ENCODE measurements around the gene FARP1.

Gene FARP1

DNA sequence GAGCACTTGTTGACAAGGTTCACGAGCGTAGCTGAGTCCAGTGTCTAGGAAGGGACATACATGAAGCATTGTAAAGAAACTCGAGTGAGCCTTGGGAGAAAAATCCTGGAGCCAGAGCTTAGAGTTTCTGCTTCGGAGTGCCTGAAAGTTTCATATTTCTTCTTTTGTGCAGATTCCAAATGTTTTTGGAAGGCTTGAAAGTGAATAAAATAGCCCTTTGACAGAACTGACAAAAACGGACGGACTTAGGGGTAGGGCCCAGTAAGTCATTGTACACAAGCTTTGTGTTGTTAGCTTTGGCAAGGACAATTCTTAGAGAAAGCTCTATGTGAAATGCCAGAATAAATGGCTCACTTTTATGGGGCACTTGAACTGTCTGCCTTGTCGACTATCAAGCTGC, 31.4 kb downstream of the FARP1 start:
- TF ChIP-seq GATA3 (IDR thresholded peaks at IDR 0.05; ENCODE audit: low read depth, low read length) (no peak), GATA2 (IDR thresholded peaks at IDR 0.05; ENCODE audit: low read depth, low read length) (no peak)

DNA sequence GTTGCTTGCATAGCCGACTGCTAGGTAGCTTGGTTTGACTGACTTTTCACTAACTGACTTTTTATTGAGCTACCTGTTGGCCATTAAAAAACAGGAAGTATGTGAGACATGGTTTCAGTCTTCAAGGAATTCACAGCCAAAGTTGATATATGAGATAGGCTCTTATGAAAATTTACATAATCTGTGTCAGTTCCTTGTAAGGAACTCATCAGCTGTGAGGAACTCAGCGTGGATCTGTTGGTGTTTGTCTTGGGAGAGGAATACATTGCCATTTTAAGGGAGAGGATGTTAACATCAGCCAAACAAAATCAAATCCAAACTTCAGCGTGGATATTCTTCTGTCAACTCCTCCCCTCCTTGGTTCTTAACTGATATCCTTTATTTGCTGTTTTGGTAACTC, 32.1 kb downstream of the FARP1 start:
- TF ChIP-seq GATA2 (IDR thresholded peaks at IDR 0.05; ENCODE audit: low read depth, low read length) = no peak
- TF ChIP-seq GATA3 (IDR thresholded peaks at IDR 0.05; ENCODE audit: low read depth, low read length) = no peak

DNA sequence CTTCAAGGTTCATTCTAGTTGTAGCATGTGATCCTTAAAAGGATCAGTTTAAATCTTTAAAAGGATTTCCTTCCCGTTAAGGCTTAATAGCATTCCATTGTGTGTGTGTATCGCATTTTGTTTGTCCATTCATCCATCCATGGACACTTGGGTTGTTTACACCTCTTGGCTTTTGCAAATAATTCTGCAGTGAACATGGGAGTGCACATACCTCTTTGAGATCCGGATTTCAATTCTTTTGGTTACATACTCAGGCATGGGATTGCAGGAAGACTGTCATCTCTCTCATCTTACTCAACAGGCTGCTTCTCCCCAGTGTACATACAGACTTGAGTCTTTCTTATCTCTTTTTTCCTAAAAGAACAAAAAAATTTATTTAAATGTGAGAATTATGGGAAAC, 32.9 kb downstream of the FARP1 start:
- TF ChIP-seq GATA2 (IDR thresholded peaks at IDR 0.05; ENCODE audit: low read depth, low read length) = no peak
- no peak for TF ChIP-seq GATA3 (IDR thresholded peaks at IDR 0.05; ENCODE audit: low read depth, low read length)

DNA sequence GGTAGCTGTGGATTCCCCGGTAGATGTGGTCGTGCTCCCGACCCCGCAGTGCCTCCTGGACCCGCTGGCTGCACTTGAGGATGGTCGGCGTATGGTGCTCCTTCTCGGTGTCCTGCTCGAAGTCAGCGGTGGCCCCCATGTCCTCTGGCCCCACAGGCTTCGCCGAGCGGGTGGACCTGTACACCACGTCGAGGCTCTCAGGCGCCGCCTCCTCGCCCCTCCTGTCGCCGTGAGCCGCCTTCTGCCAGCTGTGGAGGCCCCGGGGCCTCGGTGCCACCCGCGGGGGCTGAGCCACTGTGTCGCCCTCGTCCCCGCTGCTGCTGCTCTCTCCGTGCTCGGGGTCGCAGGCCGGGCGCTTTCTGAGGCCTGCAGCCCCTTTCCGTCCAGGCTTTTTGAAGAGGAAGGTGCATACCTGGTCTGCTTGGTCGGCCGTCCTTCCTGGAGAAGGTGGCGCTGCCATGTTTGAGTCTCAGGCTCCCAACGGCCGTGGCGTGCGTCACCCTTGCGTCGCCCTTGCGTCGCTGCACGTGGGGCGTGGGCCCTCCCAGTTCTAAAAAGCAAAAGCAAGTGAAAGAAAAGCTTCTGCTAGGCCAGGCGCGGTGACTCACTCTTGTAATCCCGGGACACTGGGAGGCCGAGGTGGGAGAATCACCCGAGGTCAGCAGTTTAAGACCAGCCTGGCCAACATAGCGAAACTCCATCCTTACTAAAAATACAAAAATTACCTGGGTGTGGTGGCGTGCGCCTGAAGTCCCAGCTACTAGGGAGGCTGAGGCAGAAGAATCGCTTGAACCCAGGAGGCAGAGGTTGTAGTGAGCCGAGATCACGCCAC, 34.1 kb downstream of the FARP1 start, which contains the start of gene RNF113B:
TSS of gene RNF113B (minus strand) at position 493 of the 832 bp plus-strand sequence. CDS start at position 460, 33 bp downstream.
- TF ChIP-seq GATA3 (IDR thresholded peaks at IDR 0.05; ENCODE audit: low read depth, low read length) (no peak), GATA2 (IDR thresholded peaks at IDR 0.05; ENCODE audit: low read depth, low read length) (no peak)

DNA sequence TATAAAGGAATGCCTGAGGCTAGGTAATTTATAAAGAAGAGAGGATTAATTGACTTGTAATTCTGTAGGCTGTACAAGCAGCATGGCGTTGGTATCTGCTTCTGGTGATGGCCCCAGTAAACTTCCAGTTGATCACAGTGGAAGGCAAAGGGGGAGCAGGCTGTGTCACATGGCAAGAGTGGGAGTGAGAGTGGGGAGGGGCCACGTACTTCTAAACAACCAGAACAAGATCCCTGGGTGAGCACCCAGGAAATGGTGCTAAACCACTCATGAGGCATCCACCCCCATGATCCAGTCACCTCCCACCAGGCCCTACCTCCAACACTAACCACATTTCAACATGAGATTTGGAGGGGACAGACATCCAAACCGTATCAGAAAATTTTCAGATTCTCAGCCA, 37.2 kb downstream of the FARP1 start:
- TF ChIP-seq GATA2 (IDR thresholded peaks at IDR 0.05; ENCODE audit: low read depth, low read length) (no peak), GATA3 (IDR thresholded peaks at IDR 0.05; ENCODE audit: low read depth, low read length) (no peak)

DNA sequence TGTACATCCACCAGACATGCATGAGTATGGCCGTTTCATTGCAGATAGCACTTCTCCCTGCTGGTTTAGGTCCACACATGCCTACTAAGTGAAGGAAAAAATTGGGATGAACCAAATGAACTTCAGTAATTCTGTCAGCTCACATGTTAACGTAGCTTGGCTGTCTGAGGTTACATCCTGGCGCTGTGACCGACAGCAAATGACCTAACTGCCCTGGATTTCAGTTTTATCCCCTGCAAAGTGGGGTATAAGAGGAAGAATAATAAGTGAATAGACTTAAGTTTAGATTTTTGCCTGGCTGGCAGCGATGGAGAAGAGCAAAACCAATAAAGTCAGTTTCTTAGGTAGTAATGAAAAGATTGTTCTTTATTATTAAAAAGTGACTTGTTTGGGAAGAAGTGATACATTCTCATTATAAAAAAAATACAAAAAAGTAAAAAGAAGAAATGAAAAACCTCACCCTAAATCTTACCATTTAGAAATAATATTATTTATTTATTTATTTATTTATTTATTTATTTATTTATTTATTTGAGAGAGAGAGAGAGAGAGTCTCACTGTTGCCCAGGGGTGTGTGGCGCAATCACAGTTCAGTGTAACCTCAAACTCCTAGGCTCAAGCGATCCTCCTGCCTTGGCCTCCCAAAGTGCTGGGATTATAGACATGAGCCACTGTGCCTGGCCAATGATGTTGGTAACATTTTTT, 38.4 kb downstream of the FARP1 start:
- no peak for TF ChIP-seq GATA3 (IDR thresholded peaks at IDR 0.05; ENCODE audit: low read depth, low read length)
- no peak for TF ChIP-seq GATA2 (IDR thresholded peaks at IDR 0.05; ENCODE audit: low read depth, low read length)

DNA sequence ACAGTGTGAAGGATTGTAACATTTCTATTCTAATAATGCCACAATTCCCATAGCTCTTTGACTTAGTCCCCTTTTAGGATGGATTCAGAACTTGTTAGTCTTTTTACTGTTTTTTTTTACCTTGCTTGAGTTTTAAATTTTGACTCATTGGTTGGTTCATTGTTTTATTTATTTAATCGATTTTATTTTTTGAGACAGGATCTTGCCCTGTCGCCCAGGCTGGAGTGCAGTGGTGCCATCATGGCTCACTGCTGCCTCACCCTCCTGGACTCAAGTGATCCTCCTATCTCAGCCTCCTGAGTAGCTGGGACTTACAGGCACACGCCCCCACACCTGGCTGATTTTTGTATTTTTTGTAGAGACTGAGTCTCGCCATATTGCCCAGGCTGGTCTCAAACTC, 39.3 kb downstream of the FARP1 start:
- TF ChIP-seq GATA3 (IDR thresholded peaks at IDR 0.05; ENCODE audit: low read depth, low read length) = no peak
- TF ChIP-seq GATA2 (IDR thresholded peaks at IDR 0.05; ENCODE audit: low read depth, low read length) = no peak

DNA sequence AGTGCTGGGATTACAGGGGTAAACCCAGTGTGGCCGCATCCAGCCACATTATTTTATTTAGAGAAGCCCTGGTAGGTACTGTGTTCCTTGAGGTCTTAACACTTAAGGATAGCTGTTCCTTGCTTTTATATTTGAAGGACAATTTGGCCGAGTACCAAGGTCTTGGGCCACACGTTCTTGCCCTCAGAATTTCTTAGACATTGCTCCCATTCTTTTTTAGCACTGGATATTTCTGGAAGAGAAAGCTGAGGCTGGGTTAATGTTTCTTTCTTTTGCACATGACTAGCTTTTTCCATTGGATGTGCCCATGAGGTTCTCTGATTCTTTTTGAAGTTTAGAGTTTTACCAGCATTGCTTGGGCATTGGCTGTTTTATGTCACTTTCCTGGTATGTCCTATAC, 39.7 kb downstream of the FARP1 start:
- no peak for TF ChIP-seq GATA3 (IDR thresholded peaks at IDR 0.05; ENCODE audit: low read depth, low read length)
- no peak for TF ChIP-seq GATA2 (IDR thresholded peaks at IDR 0.05; ENCODE audit: low read depth, low read length)

DNA sequence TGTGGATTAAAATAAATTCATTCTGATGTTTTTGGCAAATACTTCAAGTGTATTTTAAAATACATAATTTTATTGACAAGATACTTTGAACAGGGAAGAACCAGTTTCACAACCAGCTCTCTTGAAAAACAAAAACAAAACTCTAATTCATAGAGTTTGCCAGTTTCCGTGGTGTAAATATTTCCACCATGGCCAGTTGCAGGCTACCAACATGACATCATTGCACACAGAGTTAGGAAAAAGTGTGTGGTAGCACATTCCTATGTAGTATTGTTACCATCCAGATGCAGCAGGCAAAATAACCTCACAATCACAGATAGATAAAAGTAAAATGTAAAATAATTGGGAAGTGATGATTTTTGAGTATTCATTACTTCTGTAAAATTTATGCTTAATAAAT, 41.9 kb downstream of the FARP1 start:
- no peak for TF ChIP-seq GATA3 (IDR thresholded peaks at IDR 0.05; ENCODE audit: low read depth, low read length)
- TF ChIP-seq GATA2 (IDR thresholded peaks at IDR 0.05; ENCODE audit: low read depth, low read length) = no peak

DNA sequence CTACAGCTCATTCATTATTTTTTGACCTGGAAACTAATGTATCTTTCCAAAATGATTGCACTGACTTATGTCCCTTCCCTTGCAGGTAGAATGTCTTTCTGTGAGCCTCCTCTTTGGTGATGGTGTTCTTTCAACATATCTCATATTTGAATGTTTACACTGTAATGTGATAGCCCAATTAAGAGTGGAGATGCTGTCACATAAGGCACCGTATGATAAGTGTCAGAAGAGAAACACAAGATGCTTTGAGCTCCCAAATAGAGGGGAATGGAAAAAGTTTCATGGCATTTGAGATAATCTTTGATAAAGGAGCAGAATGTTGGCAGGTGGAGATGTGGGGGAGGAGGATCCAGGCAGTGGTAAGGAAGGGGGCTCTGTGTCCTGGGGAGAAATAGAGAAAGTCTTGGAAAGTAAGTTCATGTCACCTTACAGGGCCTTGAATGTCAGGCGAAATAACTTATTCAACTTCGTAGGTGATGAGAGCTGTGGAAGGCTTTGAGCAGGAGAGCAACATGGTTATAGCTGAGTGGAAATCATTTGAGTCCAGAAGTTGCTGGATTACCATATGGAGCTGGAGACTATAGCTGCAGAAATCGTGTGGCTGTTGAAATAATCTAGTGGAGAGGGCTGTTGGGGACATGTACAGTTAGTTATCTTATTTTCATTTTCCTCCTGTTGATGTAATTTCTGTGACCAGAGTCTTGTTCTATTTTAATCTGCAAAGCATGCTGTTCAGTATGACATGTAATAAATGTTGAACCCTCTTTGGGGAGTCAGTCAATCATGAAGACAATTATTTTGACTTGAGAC, 44.5 kb downstream of the FARP1 start:
- TF ChIP-seq GATA3 (IDR thresholded peaks at IDR 0.05; ENCODE audit: low read depth, low read length) (no peak), GATA2 (IDR thresholded peaks at IDR 0.05; ENCODE audit: low read depth, low read length) (no peak)

DNA sequence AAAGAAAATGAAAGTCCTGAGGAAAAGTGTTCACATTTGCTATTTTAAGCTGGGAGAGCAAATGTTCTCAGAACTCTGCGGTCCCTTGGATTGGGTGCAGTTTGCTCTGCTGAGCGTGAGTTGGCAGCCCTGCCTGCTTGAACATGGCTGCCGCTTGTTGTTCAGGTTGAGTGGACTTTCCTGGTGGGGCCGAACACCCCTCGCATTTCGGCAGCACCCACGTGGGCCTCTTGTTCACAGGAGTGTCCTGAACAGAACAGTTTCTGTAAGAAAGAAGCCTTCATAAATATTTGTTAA, 45.0 kb downstream of the FARP1 start:
- TF ChIP-seq GATA3 (IDR thresholded peaks at IDR 0.05; ENCODE audit: low read depth, low read length) (no peak), GATA2 (IDR thresholded peaks at IDR 0.05; ENCODE audit: low read depth, low read length) (no peak)

DNA sequence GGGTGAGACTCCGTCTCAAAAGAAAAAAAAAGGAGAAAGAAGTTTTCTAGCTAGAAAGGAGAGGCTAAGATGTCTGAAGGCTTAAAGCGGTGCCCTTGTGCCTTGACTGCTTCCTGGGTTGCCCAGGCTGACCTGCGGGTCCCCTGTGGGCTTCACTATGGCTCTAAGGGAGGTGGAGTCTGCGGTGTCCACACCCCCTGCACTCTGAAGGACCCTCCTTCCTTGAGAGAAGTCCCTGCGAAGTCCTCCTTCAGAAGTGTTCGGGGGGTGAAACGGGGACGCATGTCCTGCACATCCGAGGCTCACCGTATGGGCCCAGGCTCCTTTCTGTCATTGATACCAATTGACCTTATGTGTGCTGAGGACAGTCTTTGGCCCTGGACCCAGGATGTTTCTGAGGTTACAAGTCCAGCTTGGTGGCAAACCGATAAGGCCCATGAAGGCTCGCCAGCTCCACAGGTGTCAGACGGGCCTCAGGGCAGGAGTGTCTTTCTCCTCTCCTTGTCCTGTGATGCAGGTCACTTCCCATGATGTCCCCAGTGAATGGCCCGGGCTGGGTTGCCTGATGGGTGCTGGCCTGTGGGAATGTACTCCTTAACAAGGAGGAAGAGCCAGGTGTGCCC, 45.8 kb downstream of the FARP1 start:
- TF ChIP-seq GATA3 (IDR thresholded peaks at IDR 0.05; ENCODE audit: low read depth, low read length) (no peak), GATA2 (IDR thresholded peaks at IDR 0.05; ENCODE audit: low read depth, low read length) (no peak)

DNA sequence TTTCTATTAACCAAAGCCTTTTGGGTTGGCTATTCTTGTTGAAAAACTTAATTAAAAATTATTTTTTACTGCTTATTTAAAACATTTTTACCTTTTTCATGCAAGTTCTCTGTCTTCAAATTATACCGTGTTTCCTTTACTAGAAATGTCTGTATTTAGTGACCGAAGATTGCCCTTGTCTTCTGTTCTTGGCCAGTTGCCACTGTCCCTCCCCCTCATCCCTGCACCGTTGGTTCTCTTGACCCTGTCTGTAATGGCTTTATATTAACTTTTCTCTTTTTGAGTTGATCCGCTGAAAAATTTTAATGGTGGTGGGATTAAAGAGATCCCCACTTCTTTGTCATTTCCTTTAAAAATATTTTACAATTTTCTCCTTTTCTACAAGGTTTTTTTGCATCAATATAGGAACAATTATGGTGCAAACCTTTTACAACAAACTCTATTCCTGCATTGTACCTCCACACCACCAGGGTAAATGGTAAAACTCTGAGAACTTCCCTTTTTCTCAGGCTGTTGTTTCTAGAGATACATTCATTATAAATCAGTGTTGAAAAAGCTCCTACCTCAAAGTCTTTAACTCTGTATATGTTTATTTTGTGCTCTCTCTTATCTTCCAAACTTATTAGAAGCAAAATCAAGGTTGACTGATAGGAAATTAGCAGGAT, 47.1 kb downstream of the FARP1 start:
- TF ChIP-seq GATA2 (IDR thresholded peaks at IDR 0.05; ENCODE audit: low read depth, low read length) = no peak
- TF ChIP-seq GATA3 (IDR thresholded peaks at IDR 0.05; ENCODE audit: low read depth, low read length) = no peak

All from SH-SY5Y (cell line).